ENCODE measurements around the gene RAC3.

- TF ChIP-seq CTCF (IDR thresholded peaks at IDR 0.05; ENCODE audit: borderline replicate concordance, extremely low read depth, low read length, poor library complexity, severe bottlenecking): no peak
- TF ChIP-seq EZH2 (IDR thresholded peaks at IDR 0.05; ENCODE audit: borderline replicate concordance, low read depth, low read length, severe bottlenecking): no peak
These were observed 3.2 kb upstream of the RAC3 start for GRCh38 chr17:82028246-82028645.

All from DND-41 (cell line).